GM21447 (cell line): Measurements from ENCODE around the gene TMEM247.

Experiments used
- ATAC-seq: cut with Tn5 transposase; IDR thresholded peaks from one replicate; pipeline ENCODE4 v1.9.1; 2021; ENCODE audit not compliant: unreplicated experiment

Gene TMEM247

DNA sequence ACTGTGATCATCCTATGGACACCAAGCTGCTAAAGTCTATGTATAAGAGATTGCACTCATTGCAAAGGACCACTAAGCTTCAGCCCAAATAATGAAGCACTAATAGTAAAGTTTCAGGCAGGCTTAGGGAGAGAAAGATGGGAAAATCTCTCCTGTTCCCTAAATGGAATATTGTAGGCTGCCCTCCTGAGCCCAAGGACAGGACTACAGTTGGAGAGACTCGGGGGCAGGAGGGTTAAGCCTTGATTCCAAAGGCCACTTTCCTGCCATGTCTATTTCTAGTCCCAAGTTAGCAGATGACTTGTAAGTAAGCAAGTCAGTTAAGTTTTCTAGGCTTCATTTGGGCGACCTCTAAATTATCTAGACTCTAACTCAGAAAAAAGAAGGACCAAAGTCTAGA is 9.0 kb downstream of the TMEM247 start:
- no peak for ATAC-seq

DNA sequence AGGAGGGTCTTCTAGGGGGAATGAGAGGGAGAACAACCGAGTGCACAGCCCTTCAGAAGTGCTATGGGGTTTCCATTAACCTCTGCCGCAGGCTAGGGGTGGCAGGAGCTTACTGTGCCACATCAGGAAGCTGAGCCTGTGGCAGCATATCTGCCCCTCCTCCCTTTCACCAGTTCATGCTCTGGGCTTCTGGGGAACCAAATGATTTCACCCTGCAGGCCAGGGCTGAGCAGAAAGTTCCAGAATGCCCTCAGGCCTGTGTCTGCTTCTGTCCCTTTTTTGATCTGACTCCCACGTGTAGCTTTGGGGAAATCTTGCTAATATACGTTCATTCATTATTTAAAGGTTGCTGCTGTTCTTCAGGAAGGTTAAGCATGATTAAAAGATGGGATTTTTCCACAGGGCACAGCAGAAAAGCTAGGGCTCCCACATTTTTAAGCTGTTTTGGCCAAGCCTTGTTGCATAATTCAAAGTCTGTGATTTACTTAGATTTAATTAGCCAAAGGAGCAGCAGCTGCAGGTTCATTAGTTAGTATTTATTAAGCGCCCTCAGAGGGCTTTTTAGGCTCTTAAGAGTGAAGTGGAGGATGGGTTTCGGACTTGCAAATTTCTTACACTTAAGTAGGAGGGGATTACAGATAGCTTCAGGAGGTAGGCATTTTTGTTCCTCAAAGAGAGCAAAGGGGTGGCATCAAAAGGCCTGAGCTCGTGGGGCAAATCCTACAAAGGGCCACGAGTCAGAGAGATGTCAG is 10.2 kb downstream of the TMEM247 start:
- no peak for ATAC-seq

DNA sequence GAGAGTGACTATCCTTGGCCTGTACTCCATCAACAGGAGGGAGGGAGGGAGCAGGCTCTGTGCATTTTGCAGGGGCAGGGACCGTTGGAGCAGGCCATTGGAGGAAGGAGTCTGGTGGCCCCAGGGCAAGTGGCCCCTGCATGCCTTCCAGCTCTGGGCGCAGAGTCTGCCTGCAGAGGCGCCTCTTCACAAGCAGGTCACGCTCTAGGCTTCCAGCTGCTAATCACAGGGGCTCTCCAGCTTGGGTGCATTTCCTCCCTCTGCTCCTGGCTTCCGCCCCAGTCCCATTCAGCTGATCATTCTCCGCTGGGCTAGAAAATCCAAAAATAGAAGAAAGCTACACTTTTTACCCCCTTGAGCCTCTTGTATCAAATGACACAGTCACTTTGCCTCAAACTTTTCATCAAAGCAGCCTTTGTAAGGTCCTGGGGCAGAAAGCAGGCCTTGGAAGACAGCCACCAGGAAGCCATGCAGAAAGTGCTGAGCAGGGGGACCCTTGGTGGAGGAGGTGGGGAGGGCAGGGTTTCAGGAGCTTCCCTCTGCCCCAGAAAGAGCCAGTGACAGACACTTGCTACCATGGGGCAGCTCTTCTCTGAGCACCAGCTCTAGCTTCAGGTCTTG is 11.3 kb downstream of the TMEM247 start:
- ATAC-seq = peak; percentile 67

DNA sequence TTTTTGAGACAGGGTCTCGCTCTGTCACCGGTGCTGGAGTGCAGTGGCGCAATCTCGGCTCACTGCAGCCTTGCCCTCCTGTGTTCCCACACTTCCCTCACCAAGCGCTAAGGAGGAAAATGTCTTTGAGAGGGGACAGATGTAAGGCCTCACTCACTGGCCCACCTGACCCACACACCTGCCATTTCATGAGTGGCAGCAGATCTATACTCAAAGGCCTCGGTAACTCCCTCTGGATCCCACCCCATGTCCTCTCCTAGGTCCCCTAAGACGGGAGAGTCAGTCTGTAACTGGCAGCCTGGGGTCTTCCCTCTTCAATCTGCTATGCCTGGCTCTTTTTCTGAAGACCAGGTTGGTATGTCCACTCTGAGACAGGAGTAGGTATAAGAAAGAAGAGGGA is 12.9 kb downstream of the TMEM247 start:
- no peak for ATAC-seq

DNA sequence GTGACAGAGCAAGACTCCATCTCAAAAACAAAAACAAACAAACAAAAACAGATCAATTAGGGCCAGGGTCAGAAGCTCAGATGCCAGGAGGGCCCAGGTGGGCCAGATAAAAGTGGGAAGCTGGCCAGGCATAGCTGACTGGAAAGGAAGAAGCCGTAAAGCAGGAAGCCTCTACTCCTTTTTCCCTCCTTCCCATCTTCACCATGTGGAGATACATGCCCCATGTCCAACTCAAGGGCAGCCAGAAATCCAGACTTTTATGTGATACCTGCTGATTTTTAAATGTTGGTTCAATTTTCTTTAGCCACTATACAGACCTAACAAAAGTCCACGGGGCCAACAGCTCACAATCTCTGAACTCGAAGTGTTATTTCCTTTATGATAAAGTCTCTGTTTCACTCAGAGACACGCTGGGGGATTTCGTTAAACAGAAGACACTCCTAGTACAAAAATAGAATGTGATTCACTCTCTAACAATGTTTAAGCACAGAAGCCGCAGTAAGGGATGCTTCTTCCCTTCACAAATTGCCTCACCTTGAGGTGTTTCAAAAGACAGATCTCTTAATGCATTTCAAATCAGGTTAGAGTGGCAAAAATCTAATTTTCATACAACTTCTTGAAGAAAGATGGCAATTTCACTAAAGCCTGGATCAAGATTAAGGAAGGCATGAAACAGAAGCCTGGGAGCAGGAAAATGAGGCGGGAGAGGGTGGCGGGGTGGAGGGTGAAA is 14.0 kb downstream of the TMEM247 start:
- ATAC-seq = peak; percentile 81

DNA sequence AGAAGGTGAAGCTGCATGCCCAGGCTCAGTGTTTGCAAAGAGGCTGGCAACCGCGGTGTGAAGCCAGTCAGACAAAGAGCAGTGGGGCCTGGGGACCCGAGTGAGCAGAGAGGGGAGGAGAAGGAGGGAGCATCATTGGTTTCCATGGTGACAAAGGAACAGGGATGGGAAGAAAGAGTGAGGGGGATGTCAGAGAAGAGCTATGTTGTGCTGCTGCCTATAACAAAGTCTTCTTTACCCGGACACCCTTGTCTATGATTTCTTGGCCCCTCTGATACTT is 14.5 kb downstream of the TMEM247 start:
- ATAC-seq = no peak

DNA sequence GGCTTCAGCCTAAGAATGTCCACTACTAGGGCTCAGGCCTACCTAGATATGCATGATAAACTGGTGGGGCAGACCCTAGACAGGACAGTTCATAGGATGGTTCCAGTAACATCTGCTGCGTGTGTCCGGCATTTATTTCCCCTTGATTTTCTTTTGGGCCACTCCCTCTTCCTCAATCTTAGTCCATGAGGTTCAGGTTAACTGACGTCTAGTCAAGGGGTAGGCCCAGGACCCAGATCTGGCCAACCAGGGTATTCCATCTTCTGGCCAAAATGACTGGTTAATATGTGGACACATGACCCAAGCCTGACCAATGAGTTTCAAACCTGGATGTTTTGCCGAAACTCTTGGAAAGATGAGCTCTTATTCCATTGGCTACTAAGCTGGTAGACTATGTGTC is 15.2 kb downstream of the TMEM247 start:
- ATAC-seq = no peak

DNA sequence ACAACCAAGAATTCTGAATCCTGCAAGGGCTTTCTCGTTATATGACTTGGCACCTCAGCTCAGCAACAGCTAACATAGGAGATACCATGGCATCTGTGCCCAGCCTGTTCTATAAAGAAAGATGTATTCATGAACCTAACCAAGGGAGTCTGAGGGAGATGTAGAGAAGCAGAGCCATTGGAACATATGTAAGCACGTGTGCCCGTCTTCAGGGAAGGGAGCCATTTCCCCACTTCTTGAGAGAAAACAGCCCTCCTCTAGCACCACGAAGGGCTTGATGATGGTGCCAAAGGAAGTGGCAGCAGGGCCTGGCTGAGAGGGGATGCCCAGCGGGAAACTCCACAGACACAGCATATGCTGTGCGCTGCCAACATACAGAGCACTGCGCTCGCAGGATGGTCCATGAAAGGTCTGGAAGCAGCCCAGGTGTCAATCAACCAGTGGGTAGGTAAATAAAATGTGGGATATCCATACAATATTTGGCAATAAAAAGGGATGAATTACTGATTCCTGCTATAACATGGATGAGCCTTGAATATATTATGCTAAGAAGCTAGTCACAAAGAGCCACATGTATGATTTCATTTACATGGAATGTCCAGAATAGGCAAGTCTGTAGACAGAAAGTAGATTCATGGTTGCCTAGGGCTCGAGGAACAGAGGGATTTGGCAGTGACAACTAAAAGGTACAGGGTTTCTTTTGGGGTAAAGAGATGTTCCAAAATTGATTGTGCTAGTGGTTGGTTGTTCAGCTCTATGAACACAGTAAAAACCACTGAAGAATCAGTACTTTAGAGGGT is 16.1 kb downstream of the TMEM247 start:
- no peak for ATAC-seq

DNA sequence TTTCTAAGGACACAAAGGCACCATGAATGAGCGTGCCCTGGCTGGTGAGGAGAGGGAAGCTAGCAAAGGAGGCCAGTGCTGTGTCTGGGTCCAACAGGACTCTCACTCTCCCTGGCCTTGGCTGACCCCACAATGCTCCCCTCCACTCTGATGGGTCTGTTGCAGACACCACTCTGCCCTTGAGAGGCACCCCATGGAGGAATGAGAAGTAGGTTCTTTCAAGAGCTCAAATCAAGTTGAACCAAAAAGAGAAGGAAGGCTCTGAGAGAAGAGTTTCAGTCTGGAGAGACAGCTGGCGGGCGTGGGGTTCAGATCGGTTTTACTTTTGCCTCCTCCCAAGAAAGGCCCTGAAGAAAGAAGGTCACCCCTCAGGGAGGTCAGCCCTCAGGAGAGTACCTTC is 18.4 kb downstream of the TMEM247 start:
- ATAC-seq = no peak

DNA sequence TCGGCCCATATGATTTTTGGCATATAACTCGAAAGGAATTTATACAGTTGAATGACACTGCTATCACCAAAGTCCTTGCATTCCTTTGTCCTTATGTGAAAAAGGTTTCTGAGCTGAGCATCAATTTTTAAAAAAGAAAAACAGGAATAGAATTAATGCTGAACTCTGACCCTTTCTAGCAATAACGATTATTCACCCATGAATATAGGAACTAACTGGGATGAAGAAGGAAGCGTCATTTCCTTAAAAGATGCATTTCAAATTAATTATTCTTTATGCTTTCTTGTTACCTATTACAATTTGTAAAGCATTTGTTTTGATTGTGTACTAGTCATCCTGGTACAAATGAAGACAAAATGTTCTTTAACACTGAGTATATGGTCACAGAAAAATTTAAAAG is 19.3 kb downstream of the TMEM247 start:
- ATAC-seq = no peak

DNA sequence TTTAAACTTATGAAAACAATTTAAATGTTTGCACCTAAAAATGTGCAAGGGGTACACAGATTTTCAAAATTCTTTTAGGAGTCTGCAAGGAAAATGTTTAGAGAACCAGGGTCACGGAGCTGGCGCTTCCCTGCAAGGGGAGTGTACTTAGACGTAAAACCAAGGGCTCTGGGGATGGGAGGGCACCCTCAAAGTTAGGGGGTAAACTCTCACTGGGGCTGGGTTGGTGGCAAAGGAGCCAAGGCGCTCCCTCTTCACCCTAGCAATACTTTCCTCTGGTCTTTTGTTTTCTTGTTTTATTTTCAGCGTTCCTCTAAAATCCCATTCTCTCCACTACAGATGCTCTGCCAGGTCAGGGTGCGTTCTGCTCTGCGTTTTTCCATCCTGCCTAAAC is 20.0 kb downstream of the TMEM247 start:
- no peak for ATAC-seq

DNA sequence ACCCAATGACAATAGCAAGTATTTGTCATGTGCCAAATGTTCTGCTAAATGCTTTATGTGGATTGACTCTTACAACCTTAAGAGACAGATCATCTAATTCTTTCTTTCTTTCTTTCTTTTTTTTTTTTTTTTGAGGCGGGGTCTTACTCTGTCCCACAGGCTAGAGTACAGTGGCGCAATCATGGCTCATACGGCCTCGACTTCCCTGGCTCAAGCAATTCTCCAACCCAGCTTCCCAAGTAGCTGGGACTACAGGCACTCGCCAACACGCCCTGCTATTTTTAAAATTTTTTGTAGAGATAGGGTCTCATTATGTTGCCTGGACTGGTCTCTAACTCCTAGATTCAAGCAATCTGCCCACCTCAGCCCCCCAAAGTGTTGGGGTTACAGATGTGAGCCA is 21.4 kb downstream of the TMEM247 start:
- ATAC-seq = no peak

DNA sequence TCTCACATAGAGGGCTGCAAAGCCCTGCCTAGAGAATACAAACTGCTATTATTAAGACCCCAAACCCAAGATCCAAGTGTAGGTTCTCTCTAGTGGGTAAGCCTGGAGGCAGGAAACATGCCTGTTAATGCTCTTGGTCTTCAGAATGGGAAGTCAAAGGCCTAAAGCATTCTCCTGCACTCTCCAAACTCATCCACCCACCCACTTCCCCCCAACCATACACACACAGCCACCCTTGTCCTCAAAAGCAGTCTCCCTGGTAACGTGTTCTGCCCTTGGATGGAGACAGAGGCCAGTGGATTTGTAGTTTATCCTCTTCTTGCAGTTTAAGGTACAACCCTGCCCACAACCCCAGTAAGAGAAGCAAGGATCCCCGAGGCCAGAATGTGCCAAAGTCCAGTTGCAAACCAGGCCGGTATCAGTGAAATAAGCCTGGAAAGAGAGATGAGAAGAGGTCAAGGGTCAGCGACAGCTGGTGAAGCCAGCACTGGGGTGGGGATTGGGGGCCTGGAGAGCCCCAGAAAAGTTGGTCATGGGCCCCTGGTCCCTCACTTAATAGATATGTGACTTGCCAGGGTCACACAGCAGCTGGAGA is 23.0 kb downstream of the TMEM247 start:
- no peak for ATAC-seq

DNA sequence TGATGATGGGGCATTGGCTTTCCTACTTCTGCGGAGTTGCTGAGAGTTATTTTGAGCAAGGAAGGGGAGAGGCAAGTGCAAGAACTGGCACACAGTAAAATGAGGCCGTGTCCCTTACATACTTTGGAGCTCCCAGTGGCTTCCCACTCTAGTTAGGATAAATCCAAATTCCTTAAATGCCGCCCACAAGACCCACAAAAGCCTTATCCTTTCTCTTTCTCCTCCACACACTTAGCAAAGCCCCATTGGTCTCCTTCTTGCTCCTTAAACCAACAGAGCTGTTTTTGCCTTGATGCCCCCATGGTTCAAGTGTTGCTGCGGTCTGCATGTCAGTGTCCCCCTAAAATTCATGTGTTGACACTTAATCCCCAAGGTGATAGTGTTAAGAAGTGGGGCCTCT is 24.3 kb downstream of the TMEM247 start:
- no peak for ATAC-seq

DNA sequence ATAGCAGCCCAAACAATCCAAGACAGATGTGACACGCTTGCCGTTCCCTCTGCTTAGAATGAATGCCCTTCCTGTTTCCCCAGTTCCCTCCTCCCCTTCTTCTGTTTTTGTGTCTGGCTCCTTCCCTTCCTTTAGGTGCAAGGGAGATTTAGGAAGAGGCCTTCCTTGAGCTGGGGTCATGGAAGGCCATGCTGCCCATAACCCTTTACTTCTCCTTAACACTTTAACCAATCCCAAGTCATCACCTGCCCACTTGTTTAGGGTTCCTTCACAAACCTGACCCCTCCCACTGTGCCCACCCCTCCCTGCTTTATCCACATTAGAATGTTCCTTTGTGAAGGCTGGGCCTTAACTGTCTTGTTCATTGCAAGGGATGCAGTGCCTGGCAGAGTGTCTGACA is 24.9 kb downstream of the TMEM247 start:
- ATAC-seq = no peak

DNA sequence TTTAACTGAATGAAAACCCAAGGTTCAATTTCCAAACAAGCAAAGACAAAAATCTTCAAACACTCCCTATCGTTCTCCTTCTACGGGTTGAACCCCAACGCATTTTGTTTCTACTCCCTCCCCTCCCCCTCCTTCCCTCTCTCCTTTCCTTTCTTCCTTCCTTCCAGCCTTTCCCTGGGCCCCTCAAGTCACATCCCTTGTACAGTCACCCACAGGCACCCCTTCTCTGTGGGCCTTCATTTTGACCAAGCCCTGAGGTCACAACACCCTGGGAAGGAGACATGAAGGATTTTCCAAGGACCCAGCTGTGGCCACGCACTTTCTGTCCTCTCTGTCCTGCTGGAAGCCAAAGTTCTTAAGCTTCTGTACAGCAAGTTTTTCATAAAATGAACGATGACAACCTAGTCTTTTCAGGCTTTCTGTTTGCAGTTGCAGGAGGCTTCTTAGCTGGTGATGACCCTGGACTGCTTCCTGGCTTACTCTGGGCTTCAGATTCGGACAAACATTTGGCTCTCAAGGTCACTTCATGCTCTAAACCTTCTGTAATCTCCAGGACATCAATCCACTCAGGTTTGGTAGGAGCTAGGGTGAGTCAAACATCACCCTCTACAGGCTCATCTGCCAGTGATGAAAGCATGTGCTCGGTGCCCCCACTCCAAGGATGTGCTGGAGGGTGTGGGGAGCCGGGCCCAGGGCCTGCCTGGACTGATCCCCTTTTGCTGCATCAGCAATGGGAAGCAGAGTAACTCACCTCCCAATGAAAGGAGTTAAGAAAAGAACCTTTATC is 25.5 kb downstream of the TMEM247 start:
- ATAC-seq = no peak

DNA sequence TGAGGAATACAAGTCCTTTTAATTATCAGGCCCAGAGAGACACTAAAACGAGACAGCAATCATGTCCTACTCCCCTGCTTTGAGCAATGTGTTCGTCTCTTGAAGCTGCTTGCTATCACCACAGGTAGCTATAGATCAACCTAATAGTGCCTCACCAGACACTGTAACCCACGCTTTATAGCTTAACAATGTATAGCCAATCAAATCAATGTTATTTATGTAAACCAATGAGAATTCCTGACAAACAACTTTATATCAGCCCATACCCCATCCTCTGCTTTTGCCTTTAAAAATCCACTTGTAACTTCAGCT is 26.1 kb downstream of the TMEM247 start:
- no peak for ATAC-seq

DNA sequence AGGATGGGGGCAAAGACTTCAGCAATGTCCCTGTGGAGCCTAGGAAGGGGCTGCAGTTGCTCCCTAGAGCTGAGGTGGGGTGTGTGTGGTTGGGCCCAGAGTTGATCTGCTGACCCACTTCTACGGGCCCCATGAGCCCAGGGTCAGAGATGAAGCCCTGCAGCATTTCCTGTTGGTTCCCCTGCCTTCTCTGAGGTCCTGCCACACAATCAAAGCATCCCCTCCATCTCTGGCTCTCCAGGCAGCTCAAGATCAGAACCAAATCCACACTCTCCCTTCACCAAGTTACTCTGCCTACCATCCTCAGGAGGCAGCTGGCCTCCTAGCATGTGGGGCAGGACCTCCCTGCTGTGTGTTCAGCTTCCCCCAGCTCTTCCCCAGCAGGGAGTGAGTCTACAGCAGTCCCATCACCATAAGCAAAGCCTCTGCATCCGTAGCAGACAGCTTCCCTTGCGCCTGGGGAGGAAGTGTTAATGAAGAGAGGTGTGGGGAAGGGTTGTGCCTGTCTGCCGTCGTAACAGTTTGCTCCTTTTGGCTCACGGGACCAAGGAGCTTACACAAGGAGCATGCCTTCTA is 26.9 kb downstream of the TMEM247 start:
- no peak for ATAC-seq

DNA sequence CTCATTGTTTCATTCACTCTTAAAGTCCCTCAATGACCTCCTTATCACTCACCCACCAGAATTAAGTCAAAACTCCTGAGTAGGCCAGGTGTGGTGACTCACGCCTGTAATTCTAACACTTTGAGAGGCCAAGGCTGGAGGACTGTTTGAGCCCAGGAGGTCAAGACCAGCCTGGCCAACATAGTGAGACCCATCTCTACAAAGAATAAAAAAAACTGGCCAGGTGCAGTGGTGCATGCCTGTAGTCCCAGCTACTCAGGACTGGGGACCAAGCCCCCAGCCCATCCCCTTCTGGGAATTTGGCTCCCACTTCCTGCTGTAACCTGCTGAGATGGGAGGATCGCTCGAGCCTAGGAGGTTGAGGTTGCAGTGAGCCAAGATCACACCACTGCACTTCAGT is 28.9 kb downstream of the TMEM247 start:
- no peak for ATAC-seq

DNA sequence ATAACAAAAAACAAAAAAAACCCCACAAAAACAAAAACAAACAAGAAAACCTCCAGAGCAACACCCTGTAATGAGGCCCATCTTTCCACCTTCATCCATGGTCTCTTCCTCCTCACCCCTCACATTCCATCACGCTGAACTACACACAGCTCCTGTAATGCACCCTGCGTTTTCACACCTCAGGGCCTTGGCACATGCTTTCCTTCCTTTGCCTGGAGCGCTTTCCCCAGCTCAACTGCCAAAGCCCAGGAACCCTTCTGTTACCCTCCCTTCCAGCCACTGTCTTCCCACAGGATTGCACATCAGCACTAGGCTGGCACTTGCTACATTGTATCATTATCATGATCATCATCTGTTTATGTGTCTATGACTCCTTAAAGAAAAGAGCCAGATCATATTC is 29.4 kb downstream of the TMEM247 start:
- ATAC-seq = no peak
